Mesenchymal stem cell (in vitro differentiated cells and primary cell): Measurements from ENCODE around the gene ZNF280C.

Experiments used
- DNase-seq: peaks from one replicate; pipeline ENCODE4 v3.0.0-alpha.2; 2013
- H2AFZ ChIP-seq: one replicate; pipeline ENCODE4 v1.6.1; 2013; ENCODE audit warnings: low read depth, mild to moderate bottlenecking, control low read depth, inconsistent platforms, low read length, moderate library complexity
- H2AK5ac ChIP-seq: 2 replicates; pipeline ENCODE4 v1.6.1; 2013; ENCODE audit warnings: low read length, moderate library complexity, mild to moderate bottlenecking, inconsistent platforms; ENCODE audit not compliant: severe bottlenecking
- H2BK120ac ChIP-seq: one replicate; pipeline ENCODE4 v1.6.1; 2013; ENCODE audit warnings: low read depth, mild to moderate bottlenecking, inconsistent platforms, low read length, moderate library complexity
- H2BK12ac ChIP-seq, 2 experiments: one replicate each; pipeline ENCODE4 v1.6.1; 2013; ENCODE audit warnings: inconsistent platforms in 2 of 2, low read length in 2 of 2, mild to moderate bottlenecking in 2 of 2, moderate library complexity in 2 of 2, control low read depth in 1 of 2
- H2BK15ac ChIP-seq: one replicate; pipeline ENCODE4 v1.6.1; 2013; ENCODE audit warnings: mild to moderate bottlenecking, low read depth, inconsistent platforms; ENCODE audit not compliant: poor library complexity, severe bottlenecking
- H2BK5ac ChIP-seq: 2 replicates; pipeline ENCODE4 v1.6.1; 2013; ENCODE audit warnings: low read depth, mild to moderate bottlenecking, low read length, control low read depth, inconsistent platforms; ENCODE audit not compliant: poor library complexity, severe bottlenecking
- H3K14ac ChIP-seq, 2 experiments: one replicate each; pipeline ENCODE4 v1.6.1; 2013; ENCODE audit warnings: inconsistent platforms in 2 of 2, low read length in 2 of 2, control low read depth in 1 of 2, mild to moderate bottlenecking in 1 of 2, moderate library complexity in 1 of 2
- H3K18ac ChIP-seq, 2 experiments: one replicate each; pipeline ENCODE4 v1.6.1; 2013; ENCODE audit warnings: inconsistent platforms in 2 of 2, low read length in 2 of 2, control low read depth in 1 of 2, low read depth in 1 of 2, mild to moderate bottlenecking in 1 of 2
- H3K23ac ChIP-seq, 2 experiments: one replicate each; pipeline ENCODE4 v1.6.1; 2013; ENCODE audit warnings: inconsistent platforms in 2 of 2, low read length in 2 of 2, mild to moderate bottlenecking in 2 of 2, moderate library complexity in 2 of 2, control low read depth in 1 of 2
- H3K27ac ChIP-seq: 2 replicates; pipeline ENCODE4 v1.5.1; 2013; ENCODE audit warnings: mild to moderate bottlenecking, moderate library complexity, low read length, control low read depth, inconsistent platforms; ENCODE audit not compliant: poor library complexity, severe bottlenecking
- H3K27me3 ChIP-seq, 2 experiments: 2 replicates each; pipeline versions ENCODE4 v1.6.1 to v1.7.0; 2013; ENCODE audit warnings: low read length in 2 of 2, mild to moderate bottlenecking in 2 of 2, moderate library complexity in 2 of 2, control low read depth in 1 of 2, inconsistent platforms in 1 of 2; ENCODE audit not compliant: control insufficient read depth in 1 of 2, insufficient read depth in 1 of 2
- H3K36me3 ChIP-seq, 2 experiments: 2 replicates each; pipeline versions ENCODE4 v1.6.1 to v1.7.0; 2013; ENCODE audit warnings: low read length in 2 of 2, control low read depth in 1 of 2, inconsistent platforms in 1 of 2, low read depth in 1 of 2, mild to moderate bottlenecking in 1 of 2; ENCODE audit not compliant: insufficient read depth in 2 of 2, control insufficient read depth in 1 of 2
- H3K4ac ChIP-seq, 2 experiments: one replicate each; pipeline ENCODE4 v1.6.1; 2013; ENCODE audit warnings: inconsistent platforms in 2 of 2, low read length in 2 of 2, mild to moderate bottlenecking in 2 of 2, moderate library complexity in 2 of 2, control low read depth in 1 of 2, low read depth in 1 of 2
- H3K4me1 ChIP-seq: 2 replicates; pipeline ENCODE4 v1.6.1; 2013; ENCODE audit warnings: low read depth, low read length, control low read depth; ENCODE audit not compliant: control insufficient read depth, insufficient read depth
- H3K4me2 ChIP-seq: 2 replicates; pipeline ENCODE4 v1.6.1; 2013; ENCODE audit warnings: low read length, mild to moderate bottlenecking, inconsistent platforms; ENCODE audit not compliant: poor library complexity, severe bottlenecking
- H3K4me3 ChIP-seq, 2 experiments: 2 replicates each; pipeline versions ENCODE4 v1.5.1 to v1.7.0; 2013; ENCODE audit warnings: low read length in 2 of 2, mild to moderate bottlenecking in 2 of 2, control low read depth in 1 of 2, low read depth in 1 of 2; ENCODE audit not compliant: insufficient read depth in 1 of 2
- H3K79me1 ChIP-seq: replicated peaks from 2 replicates; pipeline ENCODE4 v1.6.1; 2013; ENCODE audit warnings: mild to moderate bottlenecking, control low read depth, low read length, inconsistent platforms; ENCODE audit not compliant: poor library complexity, severe bottlenecking
- H3K9ac ChIP-seq: 2 replicates; pipeline ENCODE4 v1.7.0; 2013; ENCODE audit warnings: mild to moderate bottlenecking, low read length, moderate library complexity
- H3K9me3 ChIP-seq: 2 replicates; pipeline ENCODE4 v1.7.0; 2013; ENCODE audit warnings: mild to moderate bottlenecking, low read length; ENCODE audit not compliant: control insufficient read depth
- H4K8ac ChIP-seq: one replicate; pipeline ENCODE4 v1.6.1; 2013; ENCODE audit warnings: inconsistent platforms, mild to moderate bottlenecking, low read length, moderate library complexity
- H4K91ac ChIP-seq: one replicate; pipeline ENCODE4 v1.6.1; 2013; ENCODE audit warnings: mild to moderate bottlenecking, low read length, inconsistent platforms
- WGBS: methylation state at CpG from one replicate; pipeline ENCODE4 v1.1.7; 2013; ENCODE audit warnings: mixed read lengths; 5-methylcytosine and 5-hydroxymethylcytosine counted together

Gene ZNF280C

DNA sequence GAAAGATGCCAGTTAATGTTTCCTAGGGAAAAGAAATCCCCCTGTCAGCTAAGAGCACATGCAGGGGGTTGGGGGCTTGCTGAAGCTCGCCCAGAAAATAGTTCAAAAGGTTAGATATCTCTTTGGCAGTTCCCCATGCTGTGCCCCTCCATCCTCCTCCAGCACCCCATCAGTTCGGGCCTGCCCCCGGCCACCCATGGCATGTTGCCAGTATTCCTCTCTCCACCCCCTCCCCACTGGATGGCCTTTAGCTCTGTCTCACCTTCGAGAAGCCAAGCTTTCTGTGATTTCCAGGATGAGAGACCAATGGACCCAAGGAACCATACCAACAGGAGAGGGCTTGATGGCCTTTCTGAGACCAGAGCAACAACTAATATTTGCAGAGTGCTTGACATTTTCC, 91.8 kb downstream of the ZNF280C start:
- Histone ChIP-seq H3K4me3 (no peak overlapping the region), H3K36me3 (no peaks in the 10 kb centered on the region), H2AFZ (no peak overlapping the region), H2AK5ac (no peak overlapping the region), H3K18ac (no peak overlapping the region), H3K79me1 (no peaks in the 10 kb centered on the region), H2BK120ac (no peak overlapping the region), H3K9me3 (no peaks in the 10 kb centered on the region), H2BK5ac (no peak overlapping the region), H3K4me2 (no peak overlapping the region), H4K91ac (no peak overlapping the region), H4K8ac (peak overlapping the region; percentile 49), H3K14ac (no peak overlapping the region), H3K9ac (no peak overlapping the region), H3K27ac (no peak overlapping the region), H3K4ac (no peak overlapping the region), H2BK12ac (no peak overlapping the region), H3K23ac (no peak overlapping the region), H3K4me1 (peaks cover 1% of the 10 kb centered on the region), H3K27me3 (peaks cover 5 to 12% of the 10 kb centered on the region in 2 experiments), H2BK15ac (no peak overlapping the region)
- WGBS, result 96% methylated on average over 4 of the region's 4 CpGs
- DNase-seq, result no peak

DNA sequence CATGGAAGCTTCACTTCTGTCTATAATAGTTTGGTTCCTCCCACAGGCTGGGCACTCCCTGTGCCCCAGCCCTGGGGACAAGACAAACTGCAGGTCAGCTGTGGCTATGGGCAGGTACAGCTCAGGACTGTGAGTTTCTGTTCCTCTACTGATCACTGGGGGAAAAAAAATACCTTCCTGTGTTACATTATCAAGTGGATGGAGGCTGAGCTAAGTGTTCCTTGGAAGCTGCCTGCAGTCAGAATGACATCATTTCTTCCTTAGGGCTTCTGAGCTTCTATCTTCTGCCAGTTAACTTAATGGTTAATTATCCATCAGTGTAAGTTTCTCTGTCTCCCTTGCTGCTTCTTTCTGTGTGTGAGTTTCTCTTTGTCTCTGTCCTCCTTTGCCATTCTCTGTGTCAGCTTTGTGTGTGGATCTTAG, 92.3 kb downstream of the ZNF280C start:
- Histone ChIP-seq H3K4ac (no peak overlapping the region), H4K91ac (no peak overlapping the region), H2BK5ac (no peak overlapping the region), H3K18ac (no peak overlapping the region), H3K9ac (no peak overlapping the region), H3K4me2 (no peak overlapping the region), H2BK15ac (no peak overlapping the region), H2BK12ac (no peak overlapping the region), H2AFZ (no peak overlapping the region), H3K36me3 (no peaks in the 10 kb centered on the region), H3K27me3 (peaks cover 6 to 12% of the 10 kb centered on the region in 2 experiments), H3K23ac (no peak overlapping the region), H3K79me1 (no peaks in the 10 kb centered on the region), H2AK5ac (no peak overlapping the region), H2BK120ac (no peak overlapping the region), H3K4me1 (peaks cover 7% of the 10 kb centered on the region), H4K8ac (no peak overlapping the region), H3K9me3 (no peaks in the 10 kb centered on the region), H3K27ac (no peak overlapping the region), H3K4me3 (no peak overlapping the region), H3K14ac (no peak overlapping the region)
- DNase-seq, result peak; percentile 43

DNA sequence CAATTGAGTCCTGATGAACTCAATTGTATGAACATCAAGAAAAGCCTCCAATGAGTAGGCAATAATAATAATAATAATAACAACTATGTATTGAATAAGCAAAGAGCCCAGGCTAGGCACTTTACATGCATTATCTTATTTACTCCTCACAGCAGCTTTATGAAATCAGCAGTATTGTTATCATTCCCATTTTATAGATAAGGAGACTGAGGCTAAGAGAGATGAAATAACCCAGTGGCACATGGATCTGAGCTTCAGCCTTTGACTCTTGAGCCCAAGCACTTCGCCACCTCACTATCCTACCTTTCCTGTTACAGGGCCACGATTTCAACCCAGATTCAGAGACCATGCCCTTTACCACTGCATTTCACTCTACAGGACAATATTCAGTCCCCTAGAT, 93.8 kb downstream of the ZNF280C start:
- Histone ChIP-seq H3K23ac (no peak overlapping the region), H4K8ac (no peak overlapping the region), H4K91ac (no peak overlapping the region), H2BK120ac (no peak overlapping the region), H2AFZ (no peak overlapping the region), H3K79me1 (no peaks in the 10 kb centered on the region), H3K4me2 (no peak overlapping the region), H3K18ac (no peak overlapping the region), H2BK5ac (no peak overlapping the region), H2AK5ac (no peak overlapping the region), H3K14ac (no peak overlapping the region), H3K4ac (no peak overlapping the region), H3K4me3 (no peak overlapping the region), H2BK15ac (no peak overlapping the region), H3K27me3 (peaks cover 10 to 16% of the 10 kb centered on the region in 2 experiments), H3K9ac (no peak overlapping the region), H3K9me3 (no peaks in the 10 kb centered on the region), H3K27ac (no peak overlapping the region), H3K36me3 (no peaks in the 10 kb centered on the region), H3K4me1 (peaks cover 14% of the 10 kb centered on the region), H2BK12ac (no peak overlapping the region)
- no CpG with 5 or more reads among the region's 2 CpGs for WGBS
- no peak for DNase-seq

DNA sequence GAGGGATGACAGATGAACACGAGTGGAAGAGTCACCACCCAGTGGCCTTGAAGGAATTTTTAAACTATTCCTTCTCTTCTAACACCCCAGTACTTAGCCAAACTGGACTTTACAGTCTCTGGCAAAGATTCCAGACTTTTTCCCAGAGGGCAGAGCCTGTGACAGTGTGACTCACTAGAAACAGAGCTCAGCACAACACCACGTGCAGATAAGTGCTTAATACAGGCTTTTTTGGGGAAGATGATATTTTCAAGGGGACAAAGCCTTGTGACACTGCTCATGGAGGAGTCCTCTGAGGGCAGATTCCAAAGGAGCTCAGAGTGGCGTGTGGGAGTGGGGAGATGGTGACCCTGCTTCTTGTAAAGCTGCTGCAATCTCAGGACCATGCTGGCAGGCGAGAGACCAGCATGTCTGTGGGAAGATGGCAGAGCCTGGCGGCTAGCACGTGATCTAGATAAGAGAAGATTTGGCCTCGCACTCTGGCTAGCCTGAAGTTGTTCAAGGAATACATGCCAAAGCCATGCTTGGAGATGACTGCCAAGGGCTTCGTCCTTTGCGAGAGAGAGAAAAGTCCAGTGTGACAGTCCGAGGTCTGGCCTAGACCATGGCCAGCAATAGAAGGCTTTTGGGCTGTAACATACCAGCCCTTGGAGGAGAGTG, 94.5 kb downstream of the ZNF280C start:
- Histone ChIP-seq H3K4me3 (no peak overlapping the region), H3K9ac (peak overlapping the region; percentile 95), H4K8ac (peak overlapping the region; percentile 7), H3K23ac (no peak overlapping the region), H2BK15ac (peak overlapping the region; percentile 67), H3K27ac (no peak overlapping the region), H2AK5ac (no peak overlapping the region), H3K18ac (peak overlapping the region in 1 of 2 experiments; percentile 70), H2BK120ac (no peak overlapping the region), H3K36me3 (no peaks in the 10 kb centered on the region), H2BK5ac (no peak overlapping the region), H3K14ac (no peak overlapping the region), H3K4me2 (no peak overlapping the region), H3K4ac (no peak overlapping the region), H3K4me1 (peaks cover 14% of the 10 kb centered on the region), H3K79me1 (no peaks in the 10 kb centered on the region), H4K91ac (peak overlapping the region; percentile 7), H3K9me3 (no peaks in the 10 kb centered on the region), H3K27me3 (peaks cover 10 to 20% of the 10 kb centered on the region in 2 experiments), H2BK12ac (peak overlapping the region in 1 of 2 experiments; percentile 78), H2AFZ (no peak overlapping the region)
- 72% methylated on average over 9 of the region's 10 CpGs for WGBS
- peak; percentile 88 for DNase-seq
